NCI-H2081 treated with DMSO at 0.1 percent for 48 hours (cell line): Measurements from ENCODE around the gene ZNF366.

Experiments
- DNase-seq: peaks from one replicate; lab custom pipeline; 2025; lab: John Stamatoyannopoulos, UW

ZNF366 gene

DNA sequence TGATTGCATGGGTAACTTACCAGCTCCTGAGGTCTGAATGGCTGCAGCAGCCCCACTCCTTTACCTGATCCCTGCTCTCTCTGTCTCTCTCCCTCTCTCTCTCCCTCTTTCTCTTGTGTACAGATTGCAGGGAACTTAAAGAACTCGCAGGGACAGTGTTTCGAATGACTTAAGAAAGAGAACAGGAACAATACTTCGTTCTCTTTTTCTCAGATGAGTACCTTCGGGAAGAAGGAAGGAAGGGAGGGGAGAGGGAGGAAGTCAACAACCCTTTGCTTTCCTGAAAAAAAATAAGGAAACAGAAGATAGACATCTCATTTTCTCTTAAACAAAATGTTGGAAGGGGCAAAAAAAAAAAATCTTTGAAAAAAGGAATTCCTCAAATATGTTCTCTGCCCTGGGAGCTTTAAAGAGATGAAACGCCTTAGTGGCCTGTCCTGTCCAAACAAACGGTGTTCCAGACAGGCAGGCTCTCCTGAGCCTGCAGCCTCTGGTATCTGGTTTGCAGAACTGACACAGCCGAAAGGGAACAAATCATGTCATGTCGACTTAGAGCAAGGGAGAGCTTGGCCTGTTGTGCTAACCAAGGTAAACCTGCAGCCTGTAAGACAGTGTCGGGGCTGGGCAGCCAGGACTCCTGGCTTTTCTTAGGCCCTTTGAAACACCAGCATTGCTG, at the start of gene ZNF366:
Gene ZNF366, minus strand, starts transcription at position 180 of the 676 bp plus-strand sequence. CDS start 45,914 bp downstream, outside the sequence.
- DNase-seq = no peak

DNA sequence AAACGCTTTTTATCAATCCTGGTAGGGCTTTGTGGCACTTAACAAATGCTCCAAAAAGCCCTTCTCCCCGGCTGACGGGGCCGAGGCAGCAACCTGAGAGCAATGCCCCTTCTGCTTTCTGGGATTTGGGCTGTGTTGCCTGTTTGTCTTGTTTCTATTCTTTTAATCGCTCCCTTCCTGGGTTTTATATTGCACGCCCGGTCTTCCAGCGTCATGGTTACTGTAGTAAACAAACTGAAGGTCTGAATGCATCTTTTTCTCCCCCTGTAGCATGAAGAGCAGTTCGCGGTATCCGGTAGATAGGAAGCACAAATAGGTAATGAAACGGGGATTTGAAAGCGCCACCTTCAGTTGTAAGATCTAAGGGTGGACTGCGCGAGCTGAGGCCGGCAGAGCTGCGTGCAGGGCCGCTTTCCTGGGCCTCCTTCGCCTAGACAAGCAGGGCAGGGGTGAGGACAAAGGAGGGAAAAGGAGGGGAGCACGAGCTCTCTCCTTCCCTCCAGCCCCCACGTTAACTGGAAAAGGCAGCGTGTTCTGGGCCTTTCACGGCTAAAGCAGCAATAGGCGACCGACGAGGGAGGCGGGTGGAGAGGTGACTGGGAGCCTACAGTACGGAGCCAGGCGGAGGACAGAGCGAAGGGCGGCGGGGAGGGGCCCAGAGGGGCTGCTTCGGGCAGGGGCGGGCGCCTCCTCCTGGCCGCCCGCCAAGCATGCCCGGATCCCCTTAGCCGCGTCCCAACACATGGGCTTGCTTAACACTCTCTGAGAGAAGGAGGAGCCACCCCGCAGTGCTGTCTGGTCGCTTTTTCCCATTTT, 49.3 kb upstream of the ZNF366 start:
- DNase-seq = peak; percentile 16

DNA sequence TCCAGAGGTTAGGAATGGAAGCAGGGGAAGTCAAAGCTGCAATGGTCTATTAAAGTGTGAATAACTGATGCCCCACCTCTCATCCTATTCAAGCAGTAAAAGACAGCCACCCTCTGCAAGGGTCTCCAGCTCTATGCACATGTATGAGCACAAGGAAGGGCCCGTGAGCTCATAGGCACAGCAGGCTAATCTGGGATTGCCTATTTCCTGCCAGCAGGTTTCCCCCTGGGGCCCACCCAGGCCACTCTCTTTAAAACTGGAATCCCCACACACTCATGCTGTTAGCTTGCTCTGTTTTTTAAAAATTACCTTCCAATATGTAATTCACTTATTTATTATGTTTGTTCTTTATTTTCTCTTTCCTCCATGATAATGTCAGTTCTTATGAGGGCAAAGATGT, 48.7 kb upstream of the ZNF366 start:
- DNase-seq = no peak

GRCh38 chr5:72554897-72555296, 47.7 kb upstream of the ZNF366 start:
- DNase-seq = no peak

DNA sequence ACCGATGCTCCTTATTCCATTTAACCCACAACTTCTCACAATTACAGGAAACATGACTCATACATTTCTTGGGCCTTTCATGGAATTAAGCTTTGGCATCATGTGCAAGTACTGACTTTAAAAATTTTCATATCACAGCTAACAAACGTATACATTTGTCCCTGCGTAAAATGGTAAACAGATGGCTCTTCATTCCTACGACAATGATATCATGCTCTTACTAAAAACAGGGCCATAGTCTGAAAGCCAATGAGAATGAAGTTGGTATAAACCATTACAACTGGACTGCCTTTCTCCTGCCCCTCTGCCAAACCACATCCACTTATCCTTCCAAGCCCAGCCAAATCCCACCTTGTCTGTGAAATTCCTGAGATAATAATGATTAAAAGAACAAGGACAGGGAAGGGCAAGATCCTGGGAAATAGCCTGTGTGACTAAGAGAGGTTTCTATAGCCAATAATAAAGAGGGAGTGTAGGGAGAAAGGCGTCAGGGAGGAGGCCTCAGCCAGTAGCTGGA, 44.9 kb upstream of the ZNF366 start:
- no peak for DNase-seq

- DNase-seq = no peak
Measured at GRCh38 chr5:72550595-72550994, 43.4 kb upstream of the ZNF366 start.

- no peak for DNase-seq
Measured at GRCh38 chr5:72543811-72544210, 36.6 kb upstream of the ZNF366 start.

DNA sequence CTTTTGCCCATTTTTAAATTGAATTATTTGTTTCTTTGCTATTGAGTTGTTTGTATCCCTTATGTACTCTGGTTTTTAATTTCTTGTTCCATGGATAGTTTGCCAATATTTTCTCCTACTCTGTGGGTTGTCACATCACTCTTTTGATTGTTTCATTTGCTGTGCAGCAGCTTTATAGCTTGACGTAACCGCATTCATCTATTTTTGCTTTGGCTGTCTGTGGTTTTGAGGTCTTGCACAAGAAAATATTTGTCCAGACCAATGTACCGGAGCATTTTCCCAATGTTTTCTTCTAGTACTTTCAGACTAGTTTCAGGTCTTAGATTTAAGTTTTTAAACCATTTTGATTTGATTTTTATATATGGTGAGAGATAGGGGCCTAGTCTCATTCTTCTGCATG, 36.2 kb upstream of the ZNF366 start:
- no peak for DNase-seq

GRCh38 chr5:72542695-72543094, 35.5 kb upstream of the ZNF366 start:
- DNase-seq = no peak

DNA sequence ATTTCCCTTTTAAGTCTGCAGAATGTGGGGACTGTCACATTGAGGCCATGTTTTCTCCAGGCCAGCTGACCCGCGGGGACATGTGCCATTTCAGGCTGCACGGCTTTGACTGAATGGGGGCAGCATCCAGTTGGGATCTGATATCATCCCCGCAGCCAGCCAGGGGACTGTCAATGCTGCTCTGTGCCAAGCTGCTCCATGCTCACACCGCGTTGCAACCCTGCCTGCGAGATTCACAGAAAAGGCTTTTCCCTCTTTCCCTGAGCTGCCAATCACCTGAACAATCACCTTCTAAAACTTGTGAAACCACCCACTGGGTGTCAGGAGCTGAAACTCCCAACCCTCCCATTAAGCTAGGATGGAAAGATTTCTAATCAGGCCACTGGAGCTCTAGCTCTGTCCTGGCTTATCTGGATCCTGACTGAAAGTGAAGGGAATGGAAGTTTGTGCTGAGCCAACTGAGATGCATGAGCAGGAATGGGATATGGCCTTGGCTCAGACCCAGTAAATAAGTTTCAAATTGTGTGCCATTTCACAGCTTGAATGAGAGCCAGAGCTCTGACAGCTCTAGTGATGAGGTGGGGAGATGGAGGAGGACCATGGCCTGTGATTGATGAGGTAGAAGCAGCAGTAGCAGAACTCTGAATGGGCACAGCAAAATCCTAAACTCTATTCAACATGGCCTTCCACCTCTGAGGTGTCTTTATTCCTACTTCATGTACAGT, 34.5 kb upstream of the ZNF366 start:
- DNase-seq = no peak

DNA sequence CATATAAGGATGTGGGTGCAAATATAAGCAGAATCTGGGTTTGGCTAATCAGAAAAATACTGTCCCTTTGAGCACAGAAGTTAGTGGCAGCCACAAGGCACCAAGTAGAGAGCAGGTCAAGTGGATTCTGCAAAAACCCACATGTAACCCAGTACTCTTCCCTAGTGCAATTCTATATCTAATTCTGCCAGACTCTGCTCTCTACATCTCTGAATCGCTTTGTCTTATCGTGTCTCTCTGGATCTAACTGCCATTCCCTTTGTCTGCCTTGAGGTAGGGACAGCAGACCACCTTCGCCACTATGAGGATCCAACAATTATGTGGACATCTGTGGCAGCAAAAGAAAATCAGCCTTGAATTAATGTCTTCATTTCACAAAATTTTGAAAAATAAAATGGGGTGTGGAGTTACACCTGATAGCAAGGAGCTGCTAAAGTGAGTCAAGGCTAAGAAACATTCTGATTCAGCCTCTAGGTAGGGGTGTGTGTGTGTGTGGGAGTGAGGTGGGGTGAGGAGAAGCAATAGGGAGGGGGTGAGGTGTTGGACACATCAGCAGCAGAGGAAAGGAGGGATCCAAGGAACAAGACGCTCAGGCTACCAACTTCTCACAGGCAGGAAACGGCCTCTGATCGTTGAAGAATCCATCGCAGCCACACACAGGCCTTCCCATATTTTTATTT, 33.7 kb upstream of the ZNF366 start:
- DNase-seq = no peak

DNA sequence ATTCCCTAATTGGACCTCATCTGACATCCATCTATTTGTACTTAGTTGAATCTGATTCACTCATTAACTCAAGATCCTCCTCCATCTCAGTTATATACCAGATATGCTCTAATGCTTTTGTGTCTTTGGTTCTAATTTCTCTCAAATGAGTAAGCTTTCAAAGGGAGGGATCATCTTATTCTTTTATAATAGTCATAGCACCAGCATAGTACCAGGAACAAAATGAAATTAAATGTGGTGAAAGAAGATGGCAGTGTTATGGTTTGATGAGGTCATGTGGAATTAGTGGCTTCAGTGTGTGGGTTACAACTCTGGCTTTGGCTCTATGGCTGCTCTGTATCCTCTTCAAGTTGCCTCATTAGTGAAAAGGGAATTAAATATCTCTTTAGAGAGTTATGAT, 32.5 kb upstream of the ZNF366 start:
- DNase-seq = no peak

GRCh38 chr5:72539038-72539437, 31.8 kb upstream of the ZNF366 start:
- no peak for DNase-seq

- no peak for DNase-seq
Measured at GRCh38 chr5:72537166-72537565, 30.0 kb upstream of the ZNF366 start.

DNA sequence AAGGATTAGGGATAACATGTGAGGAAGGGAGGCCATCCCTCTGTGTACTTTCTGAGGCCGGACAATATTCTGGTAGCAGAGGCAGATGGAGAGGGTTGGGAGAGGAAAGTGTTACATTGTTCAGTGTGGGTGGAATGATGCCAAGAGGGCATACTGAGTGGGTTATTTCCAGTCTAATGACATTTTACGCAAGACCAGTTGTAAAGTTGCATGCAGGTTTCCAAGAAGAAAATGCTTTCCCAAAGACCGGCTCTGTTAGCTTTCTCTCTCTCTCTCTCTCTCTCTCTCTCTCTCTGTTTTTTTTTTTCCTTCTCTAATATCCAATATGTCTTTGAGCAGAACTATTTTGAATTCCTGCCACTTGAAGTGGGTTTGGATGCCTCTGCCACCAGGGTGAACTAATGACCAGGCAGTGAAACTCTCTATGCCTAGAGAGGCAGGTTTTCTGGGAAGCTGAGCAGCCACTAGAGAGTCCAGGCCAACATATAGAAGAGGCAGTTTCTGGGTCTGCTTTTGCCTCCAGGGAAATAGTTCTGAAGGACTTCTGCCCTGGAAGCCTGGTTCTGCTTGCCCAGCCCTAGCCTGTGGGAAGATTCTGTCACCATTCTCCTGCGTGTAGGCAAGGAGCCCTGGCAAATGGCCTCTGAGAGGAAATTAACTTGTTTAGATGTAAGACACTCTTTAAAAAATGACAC, 24.4 kb upstream of the ZNF366 start:
- DNase-seq = no peak

DNA sequence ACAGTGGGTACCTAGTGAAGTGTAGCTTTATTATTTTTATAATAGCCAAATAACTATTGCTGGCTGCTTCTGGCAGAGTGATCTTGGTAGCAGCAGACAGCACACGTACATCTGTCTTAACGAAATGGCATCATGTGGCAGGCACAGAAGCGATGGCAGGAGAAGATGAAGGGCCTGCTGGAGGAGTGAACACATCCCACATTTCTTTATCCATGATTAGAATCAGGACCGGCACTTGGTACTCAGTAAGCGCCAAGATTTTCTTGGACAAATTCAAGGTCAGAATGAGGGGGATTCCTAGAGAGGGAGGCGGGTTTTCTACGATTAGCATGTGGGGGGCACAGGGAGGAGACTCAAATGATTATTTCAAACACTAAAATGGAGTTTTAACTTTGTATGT, 23.0 kb upstream of the ZNF366 start:
- no peak for DNase-seq

- DNase-seq = no peak
Measured at GRCh38 chr5:72529383-72529782, 22.2 kb upstream of the ZNF366 start.

DNA sequence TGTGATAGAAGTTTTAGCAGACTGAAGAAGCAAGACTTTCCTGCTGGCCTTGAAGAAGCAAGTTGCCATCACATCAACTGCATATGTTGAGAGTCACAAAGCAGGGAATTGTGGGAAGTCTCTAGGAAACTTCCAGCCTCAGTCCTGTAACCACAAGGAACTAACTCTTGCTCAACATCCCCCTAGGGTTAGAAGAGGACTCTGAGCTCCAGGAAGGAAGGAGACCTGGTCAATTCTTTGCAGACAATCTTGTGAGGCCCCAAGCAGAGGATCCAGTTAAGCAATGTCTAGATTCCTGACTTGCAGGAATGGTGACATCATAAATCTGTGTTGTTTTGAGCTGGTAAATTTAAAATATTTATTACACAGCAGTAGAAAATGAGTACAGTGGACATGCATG, 18.6 kb upstream of the ZNF366 start:
- DNase-seq = no peak

GRCh38 chr5:72523960-72524582, 16.9 kb upstream of the ZNF366 start:
- DNase-seq = no peak

DNA sequence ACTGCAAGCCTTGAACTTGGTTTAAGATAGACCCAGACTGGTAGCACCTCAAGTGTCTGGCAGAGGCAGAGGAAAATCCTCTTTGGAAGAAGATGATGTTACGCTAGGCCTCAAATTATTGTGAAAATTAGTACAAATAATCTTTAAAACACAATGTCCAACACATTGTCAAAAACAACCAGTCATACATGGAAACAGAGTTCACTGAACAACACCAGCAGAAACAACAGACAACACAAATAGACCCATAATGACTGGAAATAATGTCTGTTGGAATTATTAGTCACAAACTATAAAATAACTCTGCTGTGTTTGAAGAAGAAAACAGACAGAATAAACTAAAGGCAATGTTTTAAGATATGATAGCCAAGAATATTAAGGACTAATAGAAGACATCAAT, 15.4 kb upstream of the ZNF366 start:
- no peak for DNase-seq

- no peak for DNase-seq
Measured at GRCh38 chr5:72519111-72519510, 11.9 kb upstream of the ZNF366 start.
